Activated CD4-positive, alpha-beta memory T cell treated with anti-CD3 and anti-CD28 coated beads, Interleukin-2, amount 10 ng/mL, durations not matched to agents 7 days and 5 days (primary cell): ENCODE results near the gene NTN5. TPM values are rescaled to one million over a fixed set of nuclear protein-coding genes. Genes with fewer than 3 reads are reported as not detected.
"Not testable (repeated sequence)": the region's sequence is repeated elsewhere in the genome, so short reads cannot be mapped to it uniquely, and the experiment has no call there.

Experiments
- CTCF ChIA-PET: fragments of 350-600 bp; sonication (Branson Sonifier 250); formaldehyde crosslinking; loops from one replicate; lab custom pipeline; 2021; ENCODE audit warnings: antibody characterized with exemption, inconsistent platforms; lab: Charles Lee
- POLR2A ChIA-PET: fragments of 350-600 bp; sonication (Branson Sonifier 250); formaldehyde crosslinking; loops from one replicate; lab custom pipeline; 2021; ENCODE audit warnings: antibody characterized with exemption; lab: Charles Lee
- DNase-seq: peaks from one replicate; pipeline ENCODE4 v3.0.0-alpha.2; 2020
- H3K27ac Mint-ChIP-seq: one replicate; pipeline ENCODE4 v1.8.0; 2021; ENCODE audit warnings: mild to moderate bottlenecking, mixed read lengths
- H3K27me3 Mint-ChIP-seq: one replicate; pipeline ENCODE4 v1.8.0; 2021; ENCODE audit warnings: mixed read lengths
- H3K36me3 Mint-ChIP-seq: one replicate; pipeline ENCODE4 v1.8.0; 2021; ENCODE audit warnings: low read depth, mixed read lengths
- H3K4me1 Mint-ChIP-seq: one replicate; pipeline ENCODE4 v1.8.0; 2021; ENCODE audit warnings: mixed read lengths
- H3K4me3 Mint-ChIP-seq: one replicate; pipeline ENCODE4 v1.8.0; 2021; ENCODE audit warnings: mild to moderate bottlenecking, mixed read lengths
- H3K9me3 Mint-ChIP-seq: one replicate; pipeline ENCODE4 v1.8.0; 2021; ENCODE audit warnings: mixed read lengths
- total RNA-seq, 2 experiments: library from RNA; stranded (reverse); gene quantifications; one replicate each; pipeline ENCODE4 v1.2.3, GENCODE V29; 2021

NTN5 gene
- total RNA-seq, 2 experiments from 2014 or later, result 0.68 to 1.1 TPM

DNA sequence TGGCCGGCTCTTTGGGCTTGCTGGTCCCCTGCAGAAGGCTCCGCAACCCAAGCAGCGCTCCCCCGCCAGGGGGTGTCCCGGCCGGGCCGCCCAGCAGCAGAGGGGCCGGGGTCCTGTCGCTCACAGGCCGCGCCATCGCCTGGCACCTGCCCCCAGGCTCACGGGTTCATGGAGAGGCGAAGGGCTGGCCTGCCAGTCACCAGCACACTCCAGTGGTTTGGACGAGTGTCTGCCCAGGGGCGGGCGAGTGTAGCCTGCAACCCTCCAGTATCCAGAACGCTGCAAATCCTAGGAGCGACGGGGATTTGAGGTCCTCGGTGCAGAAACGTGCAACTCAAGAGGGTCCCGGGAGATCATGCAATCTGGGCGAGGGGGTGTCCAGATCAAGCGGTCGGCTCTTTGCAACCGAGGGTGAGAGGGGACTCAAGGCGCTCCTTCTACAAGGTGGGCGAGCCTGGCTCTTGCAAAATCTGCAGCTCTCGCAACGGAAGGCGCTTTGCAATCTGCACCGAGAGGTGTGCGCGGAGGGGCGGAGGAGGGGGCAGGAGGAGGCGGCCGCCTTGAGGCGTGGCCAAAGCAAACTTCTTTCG is 35.9 kb downstream of the NTN5 start, which contains the start of gene DBP:
Gene DBP (minus strand): TSS at position 521 of the 590 bp plus-strand sequence. CDS start 385 bp downstream, at position 136.
- Mint-ChIP-seq H3K36me3 (no peaks in the 10 kb centered on the region), H3K27me3 (no peaks in the 10 kb centered on the region), H3K9me3 (no peaks in the 10 kb centered on the region), H3K4me3 (peak within 1 kb of the TSS; percentile 85), H3K4me1 (peaks cover 48% of the 10 kb centered on the region), H3K27ac (peak within 1 kb of the TSS; percentile 92)
- no peak for DNase-seq
- CTCF ChIA-PET, result interaction anchor here (2.1 kb wide), 1 partner anchor 13 kb away, joined by 7 read pairs; no protein-coding TSS in a partner anchor
- POLR2A ChIA-PET, result interaction anchor here (1.5 to 2.3 kb wide), 4 partner anchors 9 to 20 kb away, joined by 6 to 15 read pairs (median 12); partner anchors contain the start of genes CA11, RPL18 and SPHK2

DNA sequence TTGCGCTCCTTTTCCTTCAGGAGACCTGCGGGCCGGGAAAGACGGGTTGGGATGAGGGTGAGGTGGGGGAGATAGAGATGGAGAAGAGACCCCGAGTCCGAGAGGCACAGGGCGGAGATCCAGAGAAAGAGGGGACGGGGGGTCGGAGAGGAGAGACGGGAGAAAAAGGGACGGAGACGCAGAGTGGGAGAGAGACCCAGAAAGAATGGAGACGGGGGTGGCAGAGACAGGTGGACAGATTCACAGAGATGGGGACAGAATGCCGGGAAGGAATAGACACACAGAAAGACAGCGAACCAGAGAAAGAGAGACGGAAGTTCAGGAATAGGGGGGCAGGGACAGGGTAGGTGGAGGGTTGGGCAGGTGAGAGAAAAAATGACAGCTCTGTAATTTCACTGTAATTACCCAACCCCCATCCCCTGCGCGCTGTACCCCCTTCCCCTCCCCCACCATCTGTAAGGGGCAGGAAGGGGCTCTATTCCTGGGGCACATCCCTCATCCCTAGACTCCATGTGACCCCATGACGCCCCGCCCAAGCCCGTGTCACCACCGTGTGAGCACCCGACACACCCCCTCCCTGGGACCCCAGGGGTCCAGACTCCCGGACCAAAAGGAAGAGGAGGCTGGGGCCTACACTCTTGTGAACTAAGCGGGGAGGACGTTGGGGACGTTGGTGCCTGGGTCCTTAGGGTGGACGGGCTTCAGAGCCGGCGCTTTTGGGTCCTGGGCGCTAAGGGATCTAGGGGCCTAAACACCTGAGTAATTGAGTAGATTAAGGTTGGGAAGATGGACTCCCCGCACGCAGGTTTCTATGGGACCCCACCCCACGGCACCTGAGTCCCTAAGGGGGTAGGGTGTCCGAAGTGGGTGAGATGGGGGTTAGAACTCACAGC is 36.6 kb downstream of the NTN5 start:
- Mint-ChIP-seq H3K4me3 (peak overlapping the region; percentile 85), H3K27ac (peak overlapping the region; percentile 73), H3K9me3 (no peaks in the 10 kb centered on the region), H3K27me3 (no peaks in the 10 kb centered on the region), H3K36me3 (no peaks in the 10 kb centered on the region), H3K4me1 (peaks cover 48% of the 10 kb centered on the region)
- POLR2A ChIA-PET, result interaction anchor here (1.5 to 2.3 kb wide), 4 partner anchors 8 to 19 kb away, joined by 6 to 15 read pairs (median 12); partner anchors contain the start of genes CA11, RPL18 and SPHK2
- peak; percentile 40 for DNase-seq
- CTCF ChIA-PET, result interaction anchor here (2.1 kb wide), 1 partner anchor 13 kb away, joined by 7 read pairs; no protein-coding TSS in a partner anchor

DNA sequence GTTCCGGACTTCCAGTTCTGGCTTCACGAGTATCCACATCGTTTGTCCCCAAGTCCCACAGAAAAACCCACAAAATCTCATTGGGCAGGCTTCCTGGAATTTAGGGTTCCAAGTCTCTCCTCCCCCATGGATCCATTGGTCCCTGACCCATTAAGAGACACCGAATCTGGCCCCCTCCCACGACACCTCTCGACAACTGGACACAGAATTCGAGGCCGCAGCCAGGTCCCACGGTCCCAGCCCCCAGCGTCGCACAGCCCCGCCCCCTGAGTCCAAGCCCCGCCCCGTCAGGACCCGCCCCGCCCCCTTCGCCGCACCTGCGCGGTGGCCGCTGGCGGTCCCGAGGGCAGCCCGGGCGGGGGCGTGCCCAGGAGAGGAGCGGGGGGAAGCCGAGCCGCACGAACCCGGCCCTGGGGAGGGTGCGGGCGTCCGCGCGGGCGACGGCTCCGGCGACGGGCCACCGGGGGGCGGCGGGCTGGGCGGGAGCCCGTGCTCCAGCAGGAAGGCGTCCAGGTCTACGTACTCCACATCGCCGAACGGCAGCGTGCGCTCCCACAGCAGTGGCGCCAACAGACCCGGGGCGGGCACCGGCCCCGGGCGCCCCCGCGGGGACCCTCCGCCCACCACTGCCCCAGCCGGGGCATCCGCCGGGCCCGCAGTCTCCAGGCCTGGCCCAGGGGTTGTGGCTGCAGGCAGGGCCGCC is 37.4 kb downstream of the NTN5 start:
- Mint-ChIP-seq H3K4me1 (peaks cover 54% of the 10 kb centered on the region), H3K9me3 (no peaks in the 10 kb centered on the region), H3K27me3 (no peaks in the 10 kb centered on the region), H3K36me3 (peaks cover under 1% of the 10 kb centered on the region), H3K4me3 (peak overlapping the region; percentile 85), H3K27ac (peak overlapping the region; percentile 84)
- ChIA-PET CTCF (no interaction called here), POLR2A (interaction anchor here (3.1 to 4.7 kb wide), 2 partner anchors 12 to 17 kb away, joined by 15 to 47 read pairs; partner anchors contain the start of genes RPL18 and SPHK2)
- peak; percentile 79 for DNase-seq

DNA sequence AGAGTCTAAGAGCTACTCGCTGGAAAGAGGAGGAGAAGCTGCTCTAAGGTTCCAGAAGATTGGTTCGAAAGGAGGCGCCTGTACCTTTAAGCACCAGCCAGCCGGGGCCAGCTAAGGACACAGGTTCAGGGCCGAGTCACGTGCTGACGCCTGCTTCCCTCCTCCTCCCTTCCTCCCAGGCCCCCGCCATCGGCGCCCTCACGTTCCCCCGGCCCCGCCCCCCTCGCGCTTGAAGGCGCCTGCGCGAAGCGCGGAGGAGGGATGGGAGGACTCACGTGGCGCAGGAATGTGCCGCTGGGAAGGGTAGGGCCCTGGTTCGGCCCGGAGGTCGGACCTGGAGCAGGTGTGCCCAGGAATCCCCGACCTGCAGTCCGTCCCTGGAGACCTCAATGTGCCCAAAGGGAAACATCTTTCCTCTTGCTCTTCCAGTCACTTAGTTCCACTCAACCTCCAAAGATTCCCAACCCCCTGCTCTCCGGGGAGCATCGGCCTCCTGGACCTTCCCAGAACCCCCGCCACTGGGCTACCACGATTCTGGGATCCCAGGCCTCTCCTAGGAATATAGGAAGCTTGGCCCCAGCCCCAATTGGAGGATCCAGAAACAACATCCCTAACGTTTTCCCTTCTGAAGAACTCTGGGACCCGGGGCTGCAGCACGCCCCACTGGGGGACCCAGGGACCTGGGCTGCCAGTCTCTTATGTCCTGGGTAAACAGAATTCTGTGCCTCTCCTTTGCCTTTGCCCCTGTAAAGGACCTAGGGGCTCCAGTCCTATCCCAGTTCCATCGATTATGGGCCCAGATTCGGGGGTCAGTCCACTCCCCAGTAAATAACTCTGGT is 38.2 kb downstream of the NTN5 start:
- peak overlapping the region; percentile 84 for H3K27ac Mint-ChIP-seq

DNA sequence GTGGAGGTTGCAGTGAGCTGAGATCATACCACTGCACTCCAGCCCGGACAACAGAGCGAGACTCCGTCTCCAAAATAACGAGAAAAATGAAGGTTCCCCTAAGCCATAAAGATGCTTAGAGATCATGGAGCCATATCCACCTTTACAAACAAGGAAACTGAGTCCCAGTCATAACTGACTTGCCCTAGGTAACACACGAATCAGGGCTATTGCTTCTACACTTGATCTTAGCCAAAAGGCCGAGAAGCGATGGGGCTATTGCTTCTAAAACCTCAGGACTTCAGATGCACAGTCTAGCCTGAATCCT is 38.8 kb downstream of the NTN5 start:
- Mint-ChIP-seq H3K36me3 (peaks cover 4% of the 10 kb centered on the region), H3K4me3 (peak overlapping the region; percentile 70), H3K27ac (peak overlapping the region; percentile 84), H3K27me3 (no peaks in the 10 kb centered on the region), H3K9me3 (no peaks in the 10 kb centered on the region), H3K4me1 (peaks cover 49% of the 10 kb centered on the region)
- DNase-seq, result no peak
- POLR2A ChIA-PET, result interaction anchor here (0.6 to 4.7 kb wide), 5 partner anchors 9 to 16 kb away, joined by 3 to 47 read pairs (median 4); partner anchors contain the start of genes CA11, RPL18 and SPHK2
- CTCF ChIA-PET, result interaction anchor here (0.7 to 2.0 kb wide), 4 partner anchors 10 to 15 kb away, joined by 3 to 11 read pairs (median 6); partner anchors contain the start of genes CA11, RPL18 and SPHK2

More for the DNA sequence above, 38.2 kb downstream of the NTN5 start:
- POLR2A ChIA-PET, result interaction anchor here (0.6 to 4.7 kb wide), 5 partner anchors 9 to 17 kb away, joined by 3 to 47 read pairs (median 4); partner anchors contain the start of genes CA11, RPL18 and SPHK2
- peak; percentile 93 for DNase-seq
- CTCF ChIA-PET, result interaction anchor here (0.6 to 2.0 kb wide), 5 partner anchors 11 to 76 kb away, joined by 3 to 11 read pairs (median 3); partner anchors contain the start of genes CA11, RPL18 and SPHK2
- Mint-ChIP-seq H3K4me3 (peak overlapping the region; percentile 70), H3K9me3 (no peaks in the 10 kb centered on the region), H3K27me3 (no peaks in the 10 kb centered on the region), H3K36me3 (peaks cover 4% of the 10 kb centered on the region), H3K4me1 (peaks cover 53% of the 10 kb centered on the region)

DNA sequence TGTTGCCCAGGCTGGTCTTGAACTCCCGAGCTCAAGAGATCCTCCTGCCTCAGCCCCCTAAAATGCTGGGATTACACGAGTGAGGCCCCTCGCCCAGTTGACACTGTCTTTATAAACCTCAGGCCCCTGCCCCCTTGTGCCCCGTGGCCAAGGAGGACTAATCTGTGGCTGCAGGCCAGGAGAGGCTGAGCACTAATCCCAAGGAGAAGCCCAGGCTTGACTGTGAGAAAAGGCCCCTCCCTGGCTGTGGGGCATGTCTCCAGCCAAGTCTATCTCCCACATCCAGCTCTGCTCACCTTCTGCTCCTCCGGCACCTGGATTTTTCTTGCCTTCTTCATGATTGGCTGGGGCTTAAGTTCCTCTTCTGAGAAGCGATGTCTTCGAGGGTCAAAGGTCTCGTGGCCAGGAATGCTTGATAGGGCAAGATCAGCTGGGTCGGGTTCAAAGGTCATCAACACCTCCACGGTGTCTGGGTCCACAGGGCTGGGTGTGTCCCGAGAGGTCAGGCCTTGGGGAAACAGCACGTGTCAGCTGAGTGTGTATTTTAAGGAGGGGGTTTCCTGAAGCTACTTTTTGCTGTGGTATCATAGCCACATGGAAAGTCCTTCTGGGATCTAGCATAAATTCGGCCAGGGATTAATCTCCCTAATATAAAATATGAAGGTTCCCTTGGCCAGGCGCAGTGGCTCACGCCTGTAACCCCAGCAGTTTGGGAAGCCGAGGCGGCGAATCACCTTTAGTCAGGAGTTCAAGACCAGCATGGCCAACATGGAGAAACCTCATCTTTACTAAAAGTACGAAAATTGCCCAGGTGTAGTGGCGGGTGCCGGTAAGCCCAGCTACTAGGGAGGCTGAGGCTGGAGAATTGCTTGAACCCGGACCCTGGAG is 39.4 kb downstream of the NTN5 start:
- DNase-seq, result no peak
- H3K27ac Mint-ChIP-seq, result peak overlapping the region; percentile 84
- CTCF ChIA-PET, result interaction anchor here (0.7 to 2.0 kb wide), 4 partner anchors 9 to 14 kb away, joined by 3 to 11 read pairs (median 6); partner anchors contain the start of genes CA11, RPL18 and SPHK2
- no peak overlapping the region for H3K4me3 Mint-ChIP-seq
- H3K36me3 Mint-ChIP-seq, result peaks cover 4% of the 10 kb centered on the region
- POLR2A ChIA-PET, result interaction anchor here (0.6 to 4.7 kb wide), 6 partner anchors 8 to 15 kb away, joined by 3 to 47 read pairs (median 4); partner anchors contain the start of genes CA11, RPL18 and SPHK2
- no peaks in the 10 kb centered on the region for H3K27me3 Mint-ChIP-seq
- no peaks in the 10 kb centered on the region for H3K9me3 Mint-ChIP-seq
- H3K4me1 Mint-ChIP-seq, result peaks cover 45% of the 10 kb centered on the region

DNA sequence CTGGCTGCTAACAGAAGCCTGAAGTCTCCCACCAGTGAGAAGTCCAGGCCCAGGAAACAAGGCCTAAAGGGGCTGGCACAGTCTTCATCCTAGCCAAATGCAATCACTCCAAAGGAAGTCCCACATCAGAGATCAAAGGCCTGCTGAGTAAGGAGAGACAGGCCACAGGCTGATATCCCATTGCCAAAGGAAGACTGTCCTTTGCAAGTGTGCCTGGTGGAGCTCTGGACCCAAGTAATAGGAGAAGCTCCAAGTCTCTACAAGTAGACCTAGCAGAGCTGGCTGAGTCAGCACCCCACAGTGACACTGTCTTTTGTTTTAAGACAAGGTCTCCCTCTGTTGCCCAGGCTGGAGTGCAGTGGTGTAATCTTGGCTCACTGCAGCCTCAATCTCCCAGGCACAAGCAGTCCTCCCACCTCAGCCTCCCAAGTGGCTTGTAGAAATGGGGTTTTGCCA is 40.1 kb downstream of the NTN5 start:
- no peak for DNase-seq
- H3K9me3 Mint-ChIP-seq, result no peaks in the 10 kb centered on the region
- peak overlapping the region; percentile 35 for H3K27ac Mint-ChIP-seq
- POLR2A ChIA-PET, result interaction anchor here (1.1 to 4.7 kb wide), 3 partner anchors 9 to 15 kb away, joined by 5 to 47 read pairs (median 15); partner anchors contain the start of genes RPL18 and SPHK2
- H3K4me1 Mint-ChIP-seq, result peaks cover 39% of the 10 kb centered on the region
- peaks cover 4% of the 10 kb centered on the region for H3K36me3 Mint-ChIP-seq
- CTCF ChIA-PET, result interaction anchor here (0.6 to 2.0 kb wide), 2 partner anchors 9 to 146 kb away, joined by 3 to 11 read pairs; no protein-coding TSS in a partner anchor
- H3K4me3 Mint-ChIP-seq, result no peak overlapping the region
- H3K27me3 Mint-ChIP-seq, result no peaks in the 10 kb centered on the region

DNA sequence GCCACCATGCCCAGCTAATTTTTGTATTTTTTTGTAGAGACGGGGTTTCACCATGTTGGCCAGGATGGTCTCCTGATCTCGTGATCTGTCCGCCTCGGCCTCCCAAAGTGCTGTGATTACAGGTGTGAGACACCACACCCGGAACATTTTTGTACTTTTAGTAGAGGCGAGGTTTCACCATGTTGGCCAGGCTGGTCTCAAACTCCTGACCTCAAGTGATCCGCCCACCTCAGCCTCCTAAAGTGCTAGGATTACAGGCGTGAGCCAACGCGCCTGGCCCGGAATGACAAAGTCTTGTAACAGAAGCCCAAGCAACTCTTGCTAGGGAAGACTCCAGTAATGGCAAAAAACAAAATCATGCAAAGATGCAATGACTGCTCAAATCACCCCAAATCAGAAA is 40.5 kb downstream of the NTN5 start:
- not testable (repeated sequence) for H3K9me3 Mint-ChIP-seq, H3K27ac Mint-ChIP-seq, DNase-seq, H3K27me3 Mint-ChIP-seq, H3K36me3 Mint-ChIP-seq, H3K4me3 Mint-ChIP-seq
- POLR2A ChIA-PET, result interaction anchor here (1.1 to 4.7 kb wide), 3 partner anchors 8 to 14 kb away, joined by 5 to 47 read pairs (median 15); partner anchors contain the start of genes RPL18 and SPHK2
- CTCF ChIA-PET, result interaction anchor here (0.6 kb wide), 1 partner anchor 146 kb away, joined by 3 read pairs; no protein-coding TSS in a partner anchor
- H3K4me1 Mint-ChIP-seq, result peaks cover 42% of the 10 kb centered on the region

DNA sequence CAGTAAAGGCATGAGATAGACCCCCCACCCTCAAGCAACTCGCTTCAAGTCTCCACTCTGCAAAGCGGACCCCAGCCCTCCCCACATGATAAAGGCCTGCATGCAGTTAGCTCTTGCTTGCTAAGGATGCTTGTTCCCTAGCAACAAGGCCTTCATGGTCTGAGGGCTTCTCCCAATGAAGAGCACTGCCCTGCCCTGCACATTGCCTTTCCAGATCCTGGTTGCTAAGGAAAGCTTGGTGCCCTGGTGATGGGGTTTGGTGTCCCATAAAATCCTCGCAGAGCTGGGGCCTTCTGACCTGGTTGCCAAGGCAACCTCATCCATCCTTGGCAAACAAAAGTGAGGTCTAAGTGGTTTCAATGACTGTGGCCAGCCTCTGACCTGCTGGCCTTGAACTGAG is 41.6 kb downstream of the NTN5 start:
- CTCF ChIA-PET, result no interaction called here
- peak overlapping the region; percentile 29 for H3K27ac Mint-ChIP-seq
- POLR2A ChIA-PET, result interaction anchor here (4.7 kb wide), 1 partner anchor 13 kb away, joined by 47 read pairs; the partner anchor contains the start of genes RPL18 and SPHK2

DNA sequence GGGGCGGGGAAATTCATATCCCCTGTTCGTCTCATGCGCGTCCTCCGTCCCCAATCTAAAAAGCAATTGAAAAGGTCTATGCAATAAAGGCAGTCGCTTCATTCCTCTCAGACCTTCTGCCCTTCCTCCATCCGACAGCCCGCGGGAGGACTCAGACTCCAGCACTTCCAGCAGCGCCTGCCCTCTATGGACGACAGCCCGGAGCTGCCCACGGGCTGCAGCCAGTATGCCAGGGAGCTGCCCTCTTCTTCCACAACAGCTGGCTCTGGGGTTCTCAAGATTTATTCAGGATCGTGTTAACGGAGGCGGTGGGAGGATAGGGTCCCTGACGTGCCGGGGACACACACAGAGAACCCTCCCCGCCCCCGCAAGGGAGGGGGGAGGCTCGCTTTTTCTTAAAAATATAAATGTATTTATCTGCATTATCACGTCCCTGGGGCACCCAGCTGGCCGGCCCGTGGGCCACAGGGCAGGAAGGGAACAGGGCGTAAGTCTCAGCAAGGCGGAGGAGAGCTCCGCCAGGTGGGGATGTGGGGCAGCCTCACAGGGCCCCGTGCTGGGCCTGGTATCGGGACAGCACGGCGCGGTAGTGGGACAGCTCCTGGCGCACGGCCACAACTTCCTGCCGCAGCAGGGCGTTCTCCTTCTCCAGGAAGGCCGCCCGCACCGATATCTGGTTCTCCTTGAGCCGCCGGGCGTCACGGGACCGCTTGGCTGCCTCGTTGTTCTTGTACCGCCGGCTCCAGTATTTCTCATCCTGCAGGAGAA is 42.3 kb downstream of the NTN5 start:
- no peak for DNase-seq
- ChIA-PET CTCF (no interaction called here), POLR2A (interaction anchor here (0.7 to 4.7 kb wide), 3 partner anchors 10 to 15 kb away, joined by 3 to 47 read pairs (median 3); partner anchors contain the start of genes RPL18 and SPHK2)
- no peaks in the 10 kb centered on the region for H3K9me3 Mint-ChIP-seq
- no peak overlapping the region for H3K4me3 Mint-ChIP-seq
- H3K36me3 Mint-ChIP-seq, result peaks cover 7% of the 10 kb centered on the region
- no peak overlapping the region for H3K27ac Mint-ChIP-seq
- H3K27me3 Mint-ChIP-seq, result no peaks in the 10 kb centered on the region
- peaks cover 47% of the 10 kb centered on the region for H3K4me1 Mint-ChIP-seq

More for the DNA sequence above, 41.6 kb downstream of the NTN5 start:
- no peak overlapping the region for H3K4me3 Mint-ChIP-seq
- H3K9me3 Mint-ChIP-seq, result no peaks in the 10 kb centered on the region
- DNase-seq, result no peak
- peaks cover 50% of the 10 kb centered on the region for H3K4me1 Mint-ChIP-seq
- H3K36me3 Mint-ChIP-seq, result peaks cover 7% of the 10 kb centered on the region
- H3K27me3 Mint-ChIP-seq, result no peaks in the 10 kb centered on the region
